Activated T-cell treated with anti-CD3 and anti-CD28 coated beads, Interleukin-2, amount 50 U/mL, for 72 hours (primary cell): ENCODE results near the gene PARP14. TPM values are rescaled to one million over a fixed set of nuclear protein-coding genes. Genes with fewer than 3 reads are reported as not detected.

Experiments
- ATAC-seq, 2 donors: fragments of 150-1000 bp; cut with Tn5 transposase; replicated peaks in 1 of 2; 2 replicates each; pipeline ENCODE4 v1.10.0; 2021; ENCODE audit warnings: moderate library complexity in 2 of 2, mild to moderate bottlenecking in 1 of 2
- DNase-seq, 2 donors: peaks; one replicate each; pipeline ENCODE4 v3.0.0; 2021 to 2022; ENCODE audit warnings: mixed read lengths in 1 of 2
- H3K27ac Mint-ChIP-seq: one replicate; pipeline ENCODE4 v1.8.0; 2022; ENCODE audit warnings: mild to moderate bottlenecking, moderate library complexity, mixed read lengths
- H3K27me3 Mint-ChIP-seq: one replicate; pipeline ENCODE4 v1.8.0; 2022; ENCODE audit warnings: low read depth, mixed read lengths
- H3K36me3 Mint-ChIP-seq, 2 donors: one replicate each; pipeline ENCODE4 v1.8.0; 2022; ENCODE audit warnings: mixed read lengths in 2 of 2, mild to moderate bottlenecking in 1 of 2; ENCODE audit not compliant: insufficient read depth in 2 of 2
- H3K4me1 Mint-ChIP-seq: one replicate; pipeline ENCODE4 v1.8.0; 2022; ENCODE audit warnings: low read depth, mixed read lengths
- H3K4me3 Mint-ChIP-seq, 2 donors: one replicate each; pipeline ENCODE4 v1.8.0; 2022; ENCODE audit warnings: mild to moderate bottlenecking in 2 of 2, mixed read lengths in 2 of 2, moderate library complexity in 2 of 2
- H3K9me3 Mint-ChIP-seq, 2 donors: one replicate each; pipeline ENCODE4 v1.8.0; 2022; ENCODE audit warnings: mixed read lengths in 2 of 2
- total RNA-seq, 2 donors: library from RNA; stranded (reverse); gene quantifications; one replicate each; pipeline ENCODE4 v1.2.3, GENCODE V29; 2022

Gene PARP14
- total RNA-seq, 2 donors from 2014 or later, result 56.5 to 80.1 TPM

GRCh38 chr3:122774564-122774963 is 93.9 kb downstream of the PARP14 start:
- Mint-ChIP-seq H3K9me3 (no peaks in the 10 kb centered on the region), H3K27ac (no peak overlapping the region), H3K4me3 (no peak overlapping the region), H3K4me1 (no peaks in the 10 kb centered on the region), H3K36me3 (no peaks in the 10 kb centered on the region), H3K27me3 (no peaks in the 10 kb centered on the region)
- no peak for DNase-seq
- ATAC-seq, result no peak

- ATAC-seq, result no peak
- no peak overlapping the region for H3K4me3 Mint-ChIP-seq
- no peaks in the 10 kb centered on the region for H3K36me3 Mint-ChIP-seq
- H3K9me3 Mint-ChIP-seq, result no peaks in the 10 kb centered on the region
- no peaks in the 10 kb centered on the region for H3K4me1 Mint-ChIP-seq
- no peaks in the 10 kb centered on the region for H3K27me3 Mint-ChIP-seq
- H3K27ac Mint-ChIP-seq, result no peak overlapping the region
- DNase-seq, result no peak
These were observed 96.2 kb downstream of the PARP14 start for GRCh38 chr3:122776675-122777468.

DNA sequence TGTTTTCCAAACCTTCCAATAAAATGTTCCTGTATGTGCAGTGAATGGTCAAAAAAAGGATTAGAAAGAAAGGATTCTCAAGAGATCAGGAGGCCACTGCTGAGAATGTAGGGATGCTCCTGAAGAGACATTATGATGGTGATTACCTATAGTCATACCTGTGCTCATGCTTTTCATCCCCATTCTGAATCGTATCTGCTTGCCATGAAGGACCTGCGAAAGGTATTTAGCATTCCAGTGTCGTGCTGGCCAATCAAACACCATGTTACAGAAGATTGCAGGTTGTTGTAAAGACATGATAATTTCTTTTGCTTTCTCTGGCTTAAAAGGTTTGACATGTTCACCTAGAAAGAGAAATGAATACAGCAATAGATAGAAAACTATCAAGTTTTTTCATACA is 96.9 kb downstream of the PARP14 start:
- no peaks in the 10 kb centered on the region for H3K27me3 Mint-ChIP-seq
- H3K9me3 Mint-ChIP-seq, result no peaks in the 10 kb centered on the region
- H3K27ac Mint-ChIP-seq, result no peak overlapping the region
- no peaks in the 10 kb centered on the region for H3K36me3 Mint-ChIP-seq
- no peaks in the 10 kb centered on the region for H3K4me1 Mint-ChIP-seq
- DNase-seq, result no peak
- no peak for ATAC-seq
- H3K4me3 Mint-ChIP-seq, result no peak overlapping the region

Other genes starting within 250 kb of the PARP14 start
- 10 to 100 TPM; 54.3 to 69.9 TPM for gene KPNA1, start 165.9 kb upstream of the PARP14 start, total RNA-seq
- 10 to 100 TPM; 28.8 to 38.1 TPM for gene PARP9, start 116.5 kb upstream of the PARP14 start, total RNA-seq
- 10 to 100 TPM; 43.9 to 51.4 TPM for gene DTX3L, start 116.5 kb upstream of the PARP14 start, total RNA-seq
- 10 to 100 TPM; 23.7 to 28.6 TPM for gene PARP15, start 103.2 kb upstream of the PARP14 start, total RNA-seq
- 1 to 10 TPM; 8.2 to 9.3 TPM for gene HSPBAP1, start 113.0 kb downstream of the PARP14 start, total RNA-seq
- gene SLC49A4, start 114.2 kb downstream of the PARP14 start, total RNA-seq, result 1 to 10 TPM; 2.9 to 3.5 TPM